Adrenal gland (tissue), 12 donors: ENCODE data around the gene TBC1D21. TPM values are rescaled to one million over a fixed set of nuclear protein-coding genes. Genes with fewer than 3 reads are reported as not detected.
A peak's percentile ranks its signal among the peaks of the same experiment; 100 is the strongest.

ENCODE experiments used
- DNase-seq, 7 donors: peaks; one replicate each; pipeline ENCODE4 v3.0.0-alpha.2; 2019 to 2020
- H3K27ac ChIP-seq, 5 donors: fragments of 200-600 bp; sonication (generic) in 4 of 5; 1 replicate in 3 of 5; 2 replicates in 2 of 5; pipeline versions ENCODE4 v1.5.1 to v1.8.0; 2016 to 2020; ENCODE audit warnings: mild to moderate bottlenecking in 1 of 5
- H3K27me3 ChIP-seq: fragments of 200-600 bp; 2 replicates; pipeline ENCODE4 v1.8.0; 2021
- H3K36me3 ChIP-seq, 2 donors: fragments of 200-600 bp; replicated peaks in 1 of 2; 1 replicate in 1 of 2; 2 replicates in 1 of 2; pipeline versions ENCODE4 v1.5.1 to v1.8.0; 2018 to 2022
- H3K4me1 ChIP-seq, 2 donors: fragments of 200-600 bp; replicated peaks in 1 of 2; 1 replicate in 1 of 2; 2 replicates in 1 of 2; pipeline versions ENCODE4 v1.5.1 to v1.8.0; 2018 to 2021
- H3K4me3 ChIP-seq, 4 donors: fragments of 200-600 bp; sonication (generic) in 3 of 4; one replicate each; pipeline ENCODE4 v1.5.1; 2016 to 2018
- H3K9me3 ChIP-seq, 3 donors: fragments of 200-600 bp; sonication (generic) in 1 of 3; replicated peaks in 1 of 3; 1 replicate in 2 of 3; 2 replicates in 1 of 3; pipeline versions ENCODE4 v1.5.1 to v1.8.0; 2016 to 2021
- POLR2A ChIP-seq, 2 donors: fragments of 450-650 bp; IDR thresholded peaks; one replicate each; pipeline ENCODE4 v1.6.1; 2017; ENCODE audit warnings: antibody characterized with exemption in 2 of 2, mild to moderate bottlenecking in 2 of 2, moderate library complexity in 1 of 2
- WGBS, 4 donors: extraction: QIAGEN DNeasy Blood & Tissue Kit in 2 of 4; methylation state at CpG; one replicate each; pipeline versions ENCODE4 v1.1.5 to v1.1.7; 2013 to 2017; 5-methylcytosine and 5-hydroxymethylcytosine counted together
- intact Hi-C, 2 donors: fragments of 100-400 bp; cut with DNase I; formaldehyde crosslinking; loops; one replicate each; pipeline versions ENCODE4 v1.14.1 to v1.15.0; 2022 to 2023
- polyA plus RNA-seq, 3 donors: library from polyadenylated mRNA; stranded (reverse); fragments of 200-250 nt in 2 of 3; fragments of 350-450 nt in 1 of 3; fragmentation: Illumina TruSeq in 1 of 3; extraction: RNeasy Lipid Tissue Mini Kit (QIAGEN cat#74804) in 1 of 3; gene quantifications; one replicate each; pipeline ENCODE4 v1.2.3, GENCODE V29; 2013 to 2014
- total RNA-seq, 9 donors: library from RNA; depleted of rRNA in 4 of 9; stranded (reverse); fragments of >200 nt in 4 of 9; fragments of 120-200 nt in 1 of 9; fragmentation: NEBNext Ultra II Directional in 1 of 9; extraction: Animal tissue kit (Norgen Biotek cat#: 25700) in 1 of 9; gene quantifications; one replicate each; pipeline versions ENCODE4 v1.1.0 to v1.2.4, GENCODE V29; 2013 to 2023
- TF ChIP-seq, protein P1 (sequence below), 6 experiments: fragments of 450-650 bp in 4 of 6; fragments of 200-600 bp in 2 of 6; sonication (generic) in 1 of 6; IDR thresholded peaks; 1 replicate in 5 of 6; 2 replicates in 1 of 6; pipeline versions ENCODE4 v1.5.1 to v1.8.0; 2016 to 2021; ENCODE audit warnings: antibody characterized with exemption in 6 of 6, mild to moderate bottlenecking in 2 of 6, moderate library complexity in 1 of 6
- donor health status: healthy with polysubstance abuse.
- donor health status: Bipolar disorder and iron deficiency.
- donor health status: DM: yes; HTN: yes; CAD: no.
- donor health status: DM: no; HTN: no; CAD: no.
- donor health status: DM: no; HTN: no; CAD: no.
- donor health status: DM: yes; HTN: yes; CAD: no.

Gene TBC1D21
- total and polyA plus RNA-seq, 12 donors, result not detected

GRCh38 chr15:73836845-73837244, 36.5 kb upstream of the TBC1D21 start:
- intact Hi-C loops, result no loop called here
- no peak overlapping the region for H3K27ac ChIP-seq
- H3K27me3 ChIP-seq, result no peaks in the 10 kb centered on the region
- no peaks in the 10 kb centered on the region for H3K36me3 ChIP-seq
- peaks cover 0 to 10% of the 10 kb centered on the region in 2 donors for H3K4me1 ChIP-seq
- TF ChIP-seq, protein P1, sequence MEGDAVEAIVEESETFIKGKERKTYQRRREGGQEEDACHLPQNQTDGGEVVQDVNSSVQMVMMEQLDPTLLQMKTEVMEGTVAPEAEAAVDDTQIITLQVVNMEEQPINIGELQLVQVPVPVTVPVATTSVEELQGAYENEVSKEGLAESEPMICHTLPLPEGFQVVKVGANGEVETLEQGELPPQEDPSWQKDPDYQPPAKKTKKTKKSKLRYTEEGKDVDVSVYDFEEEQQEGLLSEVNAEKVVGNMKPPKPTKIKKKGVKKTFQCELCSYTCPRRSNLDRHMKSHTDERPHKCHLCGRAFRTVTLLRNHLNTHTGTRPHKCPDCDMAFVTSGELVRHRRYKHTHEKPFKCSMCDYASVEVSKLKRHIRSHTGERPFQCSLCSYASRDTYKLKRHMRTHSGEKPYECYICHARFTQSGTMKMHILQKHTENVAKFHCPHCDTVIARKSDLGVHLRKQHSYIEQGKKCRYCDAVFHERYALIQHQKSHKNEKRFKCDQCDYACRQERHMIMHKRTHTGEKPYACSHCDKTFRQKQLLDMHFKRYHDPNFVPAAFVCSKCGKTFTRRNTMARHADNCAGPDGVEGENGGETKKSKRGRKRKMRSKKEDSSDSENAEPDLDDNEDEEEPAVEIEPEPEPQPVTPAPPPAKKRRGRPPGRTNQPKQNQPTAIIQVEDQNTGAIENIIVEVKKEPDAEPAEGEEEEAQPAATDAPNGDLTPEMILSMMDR (IDR thresholded peaks at IDR 0.05), result no peak
- no peak for TF ChIP-seq POLR2A (IDR thresholded peaks at IDR 0.05)
- H3K4me3 ChIP-seq, result no peak overlapping the region
- no peak for DNase-seq
- H3K9me3 ChIP-seq, result no peaks in the 10 kb centered on the region
- WGBS, 4 donors, result 54 to 84% (median 72%) methylated on average over 2 to 3 of the region's 3 CpGs

DNA sequence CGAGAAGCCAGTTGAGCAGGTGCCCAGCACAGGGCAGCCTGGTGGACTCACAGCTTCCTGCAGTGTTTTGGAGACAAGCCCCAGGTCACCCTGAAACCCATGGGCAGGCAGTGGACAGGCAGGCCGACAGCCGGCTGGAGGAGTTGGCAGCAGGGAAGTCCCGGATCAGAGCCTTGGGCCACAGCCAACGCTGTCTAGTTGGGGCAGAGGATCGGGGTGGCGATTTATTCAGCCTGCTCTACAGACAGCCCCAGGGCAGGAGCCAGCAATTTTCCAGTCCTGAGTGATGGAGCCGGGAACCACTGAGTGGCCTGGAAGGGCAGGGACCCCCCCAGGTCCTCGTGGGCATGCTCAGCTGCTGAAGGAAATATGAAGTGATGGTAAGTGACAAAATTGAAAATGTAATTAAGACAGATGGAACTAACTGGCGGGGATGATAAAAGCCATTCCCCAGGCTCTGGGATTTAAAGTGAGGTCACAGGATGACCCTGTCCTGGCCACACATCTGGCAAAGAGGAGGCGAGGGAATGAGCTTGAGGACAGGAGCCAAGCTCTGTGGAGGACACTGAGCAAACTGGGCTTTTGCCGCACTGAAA, 34.4 kb upstream of the TBC1D21 start:
- peak; percentile 43 to 86 (median 74) for DNase-seq
- 21 to 37% (median 27%) methylated on average over 5 to 12 of the region's 12 CpGs for WGBS, 4 donors
- intact Hi-C loops, result no loop called here
- no peaks in the 10 kb centered on the region for H3K36me3 ChIP-seq
- H3K9me3 ChIP-seq, result no peaks in the 10 kb centered on the region
- peaks cover 0 to 10% of the 10 kb centered on the region in 2 donors for H3K4me1 ChIP-seq
- H3K27ac ChIP-seq, result no peak overlapping the region
- no peak for TF ChIP-seq POLR2A (IDR thresholded peaks at IDR 0.05)
- TF ChIP-seq, protein P1 (IDR thresholded peaks at IDR 0.05), result no peak
- no peaks in the 10 kb centered on the region for H3K27me3 ChIP-seq
- no peak overlapping the region for H3K4me3 ChIP-seq

- Histone ChIP-seq H3K9me3 (no peaks in the 10 kb centered on the region), H3K27me3 (no peaks in the 10 kb centered on the region), H3K4me1 (peaks cover 0 to 10% of the 10 kb centered on the region in 2 donors), H3K27ac (no peak overlapping the region), H3K36me3 (no peaks in the 10 kb centered on the region), H3K4me3 (no peak overlapping the region)
- intact Hi-C loops, result no loop called here
- DNase-seq, result no peak
- 82 to 90% (median 84%) methylated on average over 6 to 8 of the region's 8 CpGs for WGBS, 4 donors
- TF ChIP-seq, protein P1 (IDR thresholded peaks at IDR 0.05), result no peak
- TF ChIP-seq POLR2A (IDR thresholded peaks at IDR 0.05), result no peak
Measured at GRCh38 chr15:73839699-73840377, 33.5 kb upstream of the TBC1D21 start.

DNA sequence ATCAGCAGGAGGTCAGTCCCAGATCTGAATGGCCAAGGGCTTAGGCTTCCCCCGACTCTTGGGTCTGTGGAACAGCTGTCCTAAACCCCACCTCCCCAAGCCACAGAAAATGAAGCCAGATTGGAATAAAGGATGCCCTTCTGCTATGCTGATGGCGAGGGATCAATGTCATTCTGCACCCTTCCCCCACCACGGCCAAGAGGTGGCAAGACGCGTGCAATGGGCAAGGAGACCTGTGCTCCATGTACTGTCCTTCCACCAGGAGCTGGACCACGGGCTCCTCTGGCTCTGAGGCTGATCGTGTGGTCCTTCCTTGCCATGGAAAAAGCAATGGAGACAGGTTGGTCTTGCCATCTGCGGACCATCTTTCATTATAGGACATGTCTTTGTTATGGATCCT, 32.6 kb upstream of the TBC1D21 start:
- Histone ChIP-seq H3K9me3 (no peaks in the 10 kb centered on the region), H3K36me3 (no peaks in the 10 kb centered on the region), H3K4me3 (no peak overlapping the region), H3K27ac (no peak overlapping the region), H3K27me3 (no peaks in the 10 kb centered on the region), H3K4me1 (peaks cover 0 to 10% of the 10 kb centered on the region in 2 donors)
- 79 to 89% (median 83%) methylated on average over 4 to 8 of the region's 8 CpGs for WGBS, 4 donors
- no peak for TF ChIP-seq POLR2A (IDR thresholded peaks at IDR 0.05)
- TF ChIP-seq, protein P1 (IDR thresholded peaks at IDR 0.05), result no peak
- intact Hi-C loops, result no loop called here
- no peak for DNase-seq
